SK-N-SH (cell line): ENCODE results near the gene CEP295NL. TPM values are rescaled to one million over a fixed set of nuclear protein-coding genes. Genes with fewer than 3 reads are reported as not detected.

Experiments used
- CTCF ChIA-PET: fragments of 300-600, 350-600 bp; formaldehyde crosslinking; extraction: SDS; loops from one replicate; lab custom pipeline; 2021; lab: Yijun Ruan, JAX
- POLR2A ChIA-PET: fragments of 350-600 bp; sonication (Branson Sonifier 250); formaldehyde crosslinking; extraction: SDS; loops from one replicate; lab custom pipeline; 2020; ENCODE audit warnings: antibody characterized with exemption, inconsistent platforms; lab: Yijun Ruan, JAX
- DNase-seq: peaks from one replicate; pipeline ENCODE4 v3.0.0; 2012
- H2AFZ ChIP-seq: fragments of 200-600 bp; sonication (generic); 2 replicates; pipeline ENCODE4 v1.8.1; 2016; ENCODE audit warnings: antibody characterized with exemption, mild to moderate bottlenecking, low read depth
- H3F3A ChIP-seq: fragments of 200-600 bp; sonication (generic); replicated peaks from 2 replicates; pipeline ENCODE3; 2016; ENCODE audit warnings: antibody characterized with exemption, mild to moderate bottlenecking; ENCODE audit not compliant: insufficient read depth
- H3K27ac ChIP-seq, 2 experiments: fragments of 200-500 bp in 1 of 2; fragments of 200-600 bp in 1 of 2; sonication (Bioruptor generic) in 1 of 2; sonication (generic), shearing (Covaris generic) in 1 of 2; 2 replicates each; pipeline versions ENCODE4 v1.5.1 to v1.6.1; 2014 to 2016; ENCODE audit warnings: low read depth in 2 of 2, inconsistent platforms in 1 of 2, low read length in 1 of 2, mild to moderate bottlenecking in 1 of 2, mixed read lengths in 1 of 2
- H3K27me3 ChIP-seq: fragments of 200-600 bp; sonication (generic), shearing (Covaris generic); 2 replicates; pipeline ENCODE4 v1.6.1; 2016; ENCODE audit warnings: mixed run types; ENCODE audit not compliant: insufficient read depth
- H3K36me3 ChIP-seq, 2 experiments: fragments of 200-500 bp in 1 of 2; fragments of 200-600 bp in 1 of 2; sonication (Bioruptor generic) in 1 of 2; sonication (generic) in 1 of 2; replicated peaks in 1 of 2; 2 replicates each; pipeline versions ENCODE3 to v1.5.1; 2014 to 2016; ENCODE audit warnings: low read length in 1 of 2, mild to moderate bottlenecking in 1 of 2; ENCODE audit not compliant: insufficient read depth in 2 of 2, control insufficient read depth in 1 of 2
- H3K4me1 ChIP-seq, 2 experiments: fragments of 200-500 bp in 1 of 2; fragments of 200-600 bp in 1 of 2; sonication (Bioruptor generic) in 1 of 2; sonication (generic), shearing (Covaris generic) in 1 of 2; 2 replicates each; pipeline versions ENCODE4 v1.5.1 to v1.6.1; 2014 to 2016; ENCODE audit warnings: low read depth in 1 of 2, low read length in 1 of 2, mixed run types in 1 of 2; ENCODE audit not compliant: insufficient read depth in 2 of 2, control insufficient read depth in 1 of 2
- H3K4me2 ChIP-seq: fragments of 200-600 bp; sonication (generic), shearing (Covaris generic); 2 replicates; pipeline ENCODE4 v1.6.1; 2017; ENCODE audit warnings: mixed run types
- H3K4me3 ChIP-seq, 2 experiments: fragments of 200-500 bp in 1 of 2; fragments of 200-600 bp in 1 of 2; sonication (Bioruptor generic) in 1 of 2; sonication (generic), shearing (Covaris generic) in 1 of 2; 2 replicates each; pipeline versions ENCODE4 v1.5.1 to v1.8.1; 2014 to 2016; ENCODE audit warnings: low read depth in 2 of 2, inconsistent platforms in 1 of 2, low read length in 1 of 2, mild to moderate bottlenecking in 1 of 2, mixed read lengths in 1 of 2, moderate library complexity in 1 of 2
- H3K79me2 ChIP-seq: fragments of 200-600 bp; sonication (generic); 2 replicates; pipeline ENCODE4 v1.8.1; 2017; ENCODE audit warnings: mild to moderate bottlenecking; ENCODE audit not compliant: insufficient read depth
- H3K9ac ChIP-seq: fragments of 200-600 bp; sonication (generic); 2 replicates; pipeline ENCODE4 v1.6.1; 2017; ENCODE audit warnings: mixed run types
- H3K9me2 ChIP-seq: fragments of 200-600 bp; sonication (generic); 2 replicates; pipeline ENCODE4 v1.6.1; 2017; ENCODE audit warnings: mixed run types
- H3K9me3 ChIP-seq: fragments of 200-600 bp; sonication (generic); 2 replicates; pipeline ENCODE4 v1.6.1; 2017; ENCODE audit warnings: mixed run types, mild to moderate bottlenecking, moderate library complexity
- H4K20me1 ChIP-seq: fragments of 200-600 bp; sonication (generic); 2 replicates; pipeline ENCODE4 v1.6.1; 2017; ENCODE audit warnings: mild to moderate bottlenecking, mixed run types; ENCODE audit not compliant: insufficient read depth
- CHD2 ChIP-seq: fragments of 150-350 bp; IDR thresholded peaks from 2 replicates; pipeline ENCODE4 v1.6.1; 2018; ENCODE audit warnings: low read length; ENCODE audit not compliant: partially characterized antibody
- EP300 ChIP-seq, 2 experiments: IDR thresholded peaks; 2 replicates each; pipeline versions ENCODE4 v1.4.0 to v1.6.1; 2012; ENCODE audit warnings: borderline replicate concordance in 1 of 2, low read depth in 1 of 2, low read length in 1 of 2
- FOSL2 ChIP-seq: IDR thresholded peaks from 2 replicates; pipeline ENCODE4 v1.4.0; 2012; ENCODE audit warnings: low read depth, mild to moderate bottlenecking, moderate library complexity, borderline replicate concordance
- FOXM1 ChIP-seq: IDR thresholded peaks from 2 replicates; pipeline ENCODE4 v1.4.0; 2012; ENCODE audit warnings: low read depth, mild to moderate bottlenecking
- GABPA ChIP-seq: IDR thresholded peaks from 2 replicates; pipeline ENCODE4 v1.4.0; 2012; ENCODE audit warnings: low read depth, mild to moderate bottlenecking
- GATA2 ChIP-seq: sonication (generic); formaldehyde crosslinking; IDR thresholded peaks from 2 replicates; pipeline ENCODE4 v1.5.0; 2020; ENCODE audit warnings: mild to moderate bottlenecking, missing genetic modification reagents
- MEF2A ChIP-seq: IDR thresholded peaks from 2 replicates; pipeline ENCODE4 v1.4.0; 2012; ENCODE audit warnings: low read depth, borderline replicate concordance
- NFIC ChIP-seq: IDR thresholded peaks from 2 replicates; pipeline ENCODE4 v1.4.0; 2012; ENCODE audit warnings: borderline replicate concordance
- POLR2AphosphoS5 ChIP-seq: IDR thresholded peaks from 2 replicates; pipeline ENCODE4 v1.6.1; 2012; ENCODE audit warnings: low read depth, low read length
- RAD21 ChIP-seq: IDR thresholded peaks from 2 replicates; pipeline ENCODE4 v1.6.1; 2012; ENCODE audit warnings: mild to moderate bottlenecking, low read length
- RFX5 ChIP-seq: IDR thresholded peaks from 2 replicates; pipeline ENCODE4 v1.6.1; 2012; ENCODE audit warnings: mild to moderate bottlenecking, improper control_type of control experiment, low read length
- RXRA ChIP-seq: IDR thresholded peaks from 2 replicates; pipeline ENCODE4 v1.4.0; 2012; ENCODE audit warnings: low read depth, mild to moderate bottlenecking, borderline replicate concordance
- TAF1 ChIP-seq: IDR thresholded peaks from 2 replicates; pipeline ENCODE4 v1.6.1; 2012; ENCODE audit warnings: low read depth, mild to moderate bottlenecking, low read length, moderate library complexity, borderline replicate concordance
- YY1 ChIP-seq: IDR thresholded peaks from 2 replicates; pipeline ENCODE4 v1.4.0; 2012; ENCODE audit warnings: low read depth, mild to moderate bottlenecking
- WGBS: methylation state at CpG from one replicate; pipeline ENCODE4 v1.1.6; 2017; ENCODE audit warnings: low lambda C conversion rate; 5-methylcytosine and 5-hydroxymethylcytosine counted together
- polyA plus RNA-seq, 3 experiments: library from polyadenylated mRNA; depleted of rRNA; stranded (reverse); fragments of >200 nt; gene quantifications; 2 replicates each; pipeline ENCODE4 v1.2.3, GENCODE V29; 2012
- TF ChIP-seq, protein P1 (sequence below): IDR thresholded peaks from 2 replicates; pipeline ENCODE4 v1.4.0; 2012; ENCODE audit warnings: low read depth, borderline replicate concordance
- TF ChIP-seq, protein P2 (sequence below): IDR thresholded peaks from 2 replicates; pipeline ENCODE4 v1.6.1; 2012; ENCODE audit warnings: mild to moderate bottlenecking, low read depth, low read length, moderate library complexity

CEP295NL gene
- polyA plus RNA-seq, 1 of the 3 experiments (the other 2 are of a cell fraction): 0.35 TPM

DNA sequence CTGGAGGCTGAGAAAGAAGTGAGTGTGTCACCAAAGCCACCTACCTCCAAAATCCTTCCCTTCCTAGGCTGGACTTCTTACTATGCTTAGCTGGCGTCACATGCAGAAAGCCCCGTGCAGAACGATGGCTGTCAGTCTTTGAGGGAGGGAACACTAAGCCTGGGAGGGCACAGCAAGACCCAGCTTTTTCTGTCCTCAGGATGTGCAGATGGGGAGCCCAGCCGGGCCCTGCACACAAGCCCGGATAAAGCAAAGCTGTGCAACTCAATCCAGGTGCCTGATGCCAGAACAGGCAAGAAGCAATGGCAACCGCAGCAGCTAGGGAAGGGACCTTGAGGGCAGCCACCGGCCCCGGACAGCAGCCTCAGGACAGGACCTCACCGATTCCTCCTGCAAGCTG, 48.5 kb downstream of the CEP295NL start:
- Histone ChIP-seq H2AFZ (no peak overlapping the region), H3K27ac (no peak overlapping the region), H3K4me2 (no peak overlapping the region), H3K9ac (no peak overlapping the region)
- TF ChIP-seq RAD21 (no peak), GABPA (no peak), FOXM1 (no peak), RXRA (no peak)
- TF ChIP-seq, protein P1, sequence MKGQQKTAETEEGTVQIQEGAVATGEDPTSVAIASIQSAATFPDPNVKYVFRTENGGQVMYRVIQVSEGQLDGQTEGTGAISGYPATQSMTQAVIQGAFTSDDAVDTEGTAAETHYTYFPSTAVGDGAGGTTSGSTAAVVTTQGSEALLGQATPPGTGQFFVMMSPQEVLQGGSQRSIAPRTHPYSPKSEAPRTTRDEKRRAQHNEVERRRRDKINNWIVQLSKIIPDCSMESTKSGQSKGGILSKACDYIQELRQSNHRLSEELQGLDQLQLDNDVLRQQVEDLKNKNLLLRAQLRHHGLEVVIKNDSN: no peak
- TF ChIP-seq, all 33 proteins: peak for 0
- Histone ChIP-seq H3K79me2 (peaks cover 20% of the 10 kb centered on the region), H3K4me3 (no peak overlapping the region), H3K27me3 (no peaks in the 10 kb centered on the region), H3K9me2 (no peaks in the 10 kb centered on the region), H3F3A (peaks cover 40% of the 10 kb centered on the region), H3K36me3 (peaks cover 45 to 56% of the 10 kb centered on the region in 2 experiments), H4K20me1 (no peaks in the 10 kb centered on the region), H3K4me1 (no peaks in the 10 kb centered on the region), H3K9me3 (no peaks in the 10 kb centered on the region)
- ChIA-PET POLR2A (no interaction called here), CTCF (interaction anchor here (0.6 to 17.6 kb wide), 7 partner anchors 11 to 357 kb away, joined by 3 to 458 read pairs (median 5); partner anchors contain the start of gene LGALS3BP)
- 96% methylated on average over 9 of the region's 9 CpGs for WGBS
- no peak for DNase-seq

GRCh38 chr17:78853926-78854394, 49.0 kb downstream of the CEP295NL start:
- no peak for TF ChIP-seq TAF1
- TF ChIP-seq NFIC: no peak
- no peak for TF ChIP-seq MEF2A
- TF ChIP-seq RFX5: no peak
- TF ChIP-seq POLR2AphosphoS5: no peak
- no peak for TF ChIP-seq GATA2 (CRISPR knock-in tag)
- TF ChIP-seq YY1: no peak
- TF ChIP-seq RAD21: no peak
- TF ChIP-seq EP300 (IDR thresholded peaks at IDR 0.05; ENCODE audit: borderline replicate concordance in 1 of 2, low read depth in 1 of 2, low read length in 1 of 2): no peak
- TF ChIP-seq, protein P2, sequence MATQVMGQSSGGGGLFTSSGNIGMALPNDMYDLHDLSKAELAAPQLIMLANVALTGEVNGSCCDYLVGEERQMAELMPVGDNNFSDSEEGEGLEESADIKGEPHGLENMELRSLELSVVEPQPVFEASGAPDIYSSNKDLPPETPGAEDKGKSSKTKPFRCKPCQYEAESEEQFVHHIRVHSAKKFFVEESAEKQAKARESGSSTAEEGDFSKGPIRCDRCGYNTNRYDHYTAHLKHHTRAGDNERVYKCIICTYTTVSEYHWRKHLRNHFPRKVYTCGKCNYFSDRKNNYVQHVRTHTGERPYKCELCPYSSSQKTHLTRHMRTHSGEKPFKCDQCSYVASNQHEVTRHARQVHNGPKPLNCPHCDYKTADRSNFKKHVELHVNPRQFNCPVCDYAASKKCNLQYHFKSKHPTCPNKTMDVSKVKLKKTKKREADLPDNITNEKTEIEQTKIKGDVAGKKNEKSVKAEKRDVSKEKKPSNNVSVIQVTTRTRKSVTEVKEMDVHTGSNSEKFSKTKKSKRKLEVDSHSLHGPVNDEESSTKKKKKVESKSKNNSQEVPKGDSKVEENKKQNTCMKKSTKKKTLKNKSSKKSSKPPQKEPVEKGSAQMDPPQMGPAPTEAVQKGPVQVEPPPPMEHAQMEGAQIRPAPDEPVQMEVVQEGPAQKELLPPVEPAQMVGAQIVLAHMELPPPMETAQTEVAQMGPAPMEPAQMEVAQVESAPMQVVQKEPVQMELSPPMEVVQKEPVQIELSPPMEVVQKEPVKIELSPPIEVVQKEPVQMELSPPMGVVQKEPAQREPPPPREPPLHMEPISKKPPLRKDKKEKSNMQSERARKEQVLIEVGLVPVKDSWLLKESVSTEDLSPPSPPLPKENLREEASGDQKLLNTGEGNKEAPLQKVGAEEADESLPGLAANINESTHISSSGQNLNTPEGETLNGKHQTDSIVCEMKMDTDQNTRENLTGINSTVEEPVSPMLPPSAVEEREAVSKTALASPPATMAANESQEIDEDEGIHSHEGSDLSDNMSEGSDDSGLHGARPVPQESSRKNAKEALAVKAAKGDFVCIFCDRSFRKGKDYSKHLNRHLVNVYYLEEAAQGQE: no peak
- TF ChIP-seq CHD2: no peak
- no peak for TF ChIP-seq FOSL2
- H2AFZ ChIP-seq: no peak overlapping the region
- no peaks in the 10 kb centered on the region for H3K4me1 ChIP-seq
- H3K27me3 ChIP-seq: no peaks in the 10 kb centered on the region
- peaks cover 45 to 52% of the 10 kb centered on the region in 2 experiments for H3K36me3 ChIP-seq
- H3K9me3 ChIP-seq: no peaks in the 10 kb centered on the region
- H3K27ac ChIP-seq: no peak overlapping the region
- POLR2A ChIA-PET: no interaction called here
- peaks cover 15% of the 10 kb centered on the region for H3K79me2 ChIP-seq
- H3K4me2 ChIP-seq: no peak overlapping the region
- CTCF ChIA-PET: interaction anchor here (0.6 to 17.6 kb wide), 5 partner anchors 10 to 357 kb away, joined by 3 to 458 read pairs (median 19); partner anchors contain the start of gene LGALS3BP
- H3F3A ChIP-seq: peaks cover 43% of the 10 kb centered on the region
- WGBS: 86% methylated on average over 11 of the region's 11 CpGs
- H4K20me1 ChIP-seq: no peaks in the 10 kb centered on the region
- no peak overlapping the region for H3K9ac ChIP-seq
- H3K9me2 ChIP-seq: no peaks in the 10 kb centered on the region
- no peak for DNase-seq
- H3K4me3 ChIP-seq: no peak overlapping the region
